ENCODE data around the gene SMTNL1.

The SMTNL1 gene

GRCh38 chr11:57596266-57596885 is 59.0 kb downstream of the SMTNL1 start:
- no peak for DNase-seq

- no peak for DNase-seq
Observed at GRCh38 chr11:57597461-57597915, 60.1 kb downstream of the SMTNL1 start, which contains the start of gene SERPING1. SERPING1 (plus strand) TSS chr11:57597685; CDS start chr11:57598271, 586 bp downstream.

- peak in 1 of 2 experiments; percentile 12 for DNase-seq
Observed at GRCh38 chr11:57597916-57598830, 60.8 kb downstream of the SMTNL1 start.

- DNase-seq = no peak
Observed at GRCh38 chr11:57598831-57599155, 61.4 kb downstream of the SMTNL1 start.

GRCh38 chr11:57599381-57599780 is 62.0 kb downstream of the SMTNL1 start:
- no peak for DNase-seq

Measured in NCI-H526 (cell line).